ENCODE measurements around the gene FGGY.
"Not testable (repeated sequence)": the region's sequence is repeated elsewhere in the genome, so short reads cannot be mapped to it uniquely, and the experiment has no call there.

The FGGY gene

DNA sequence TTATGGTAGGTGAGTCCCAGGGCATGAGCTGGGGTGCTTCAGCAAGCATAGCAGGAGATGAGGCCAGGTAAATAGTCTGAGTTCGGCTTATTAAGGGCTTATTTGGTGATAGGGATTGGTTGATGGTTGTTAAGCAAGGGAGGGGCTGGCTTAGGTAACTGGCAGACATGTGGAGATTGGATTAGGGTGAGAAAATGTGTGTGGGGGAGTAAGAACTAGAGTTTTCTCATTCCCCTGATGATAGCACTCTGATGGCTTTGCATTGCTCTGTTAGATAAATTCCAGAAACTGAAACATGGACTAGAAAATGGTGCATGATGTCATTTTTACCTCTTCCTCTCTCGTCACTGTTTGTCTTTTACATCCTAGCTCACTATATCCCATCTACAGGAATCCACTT, 53.6 kb downstream of the FGGY start:
- DNase-seq (ENCODE audit: low spot score) = no peak

DNA sequence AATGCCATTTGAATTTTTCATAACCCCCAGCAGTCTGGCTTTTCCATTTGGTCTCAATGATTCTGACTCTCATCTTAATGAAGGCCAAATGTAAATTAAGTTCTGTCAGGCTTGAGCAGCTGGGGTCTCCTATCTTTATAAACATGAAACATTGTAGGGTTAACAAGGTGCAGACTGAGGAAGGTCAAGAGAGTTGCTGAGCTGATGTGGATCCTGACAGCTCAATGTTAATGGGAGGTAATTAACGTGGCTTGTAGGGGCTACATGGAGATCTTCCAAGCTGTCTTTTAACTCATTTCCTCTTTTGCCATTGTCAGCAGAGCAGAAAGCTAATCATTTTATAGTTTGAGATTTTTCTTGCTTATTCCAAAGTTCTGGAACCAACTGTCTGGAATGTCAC, 55.2 kb downstream of the FGGY start:
- no peak for DNase-seq (ENCODE audit: low spot score)

DNA sequence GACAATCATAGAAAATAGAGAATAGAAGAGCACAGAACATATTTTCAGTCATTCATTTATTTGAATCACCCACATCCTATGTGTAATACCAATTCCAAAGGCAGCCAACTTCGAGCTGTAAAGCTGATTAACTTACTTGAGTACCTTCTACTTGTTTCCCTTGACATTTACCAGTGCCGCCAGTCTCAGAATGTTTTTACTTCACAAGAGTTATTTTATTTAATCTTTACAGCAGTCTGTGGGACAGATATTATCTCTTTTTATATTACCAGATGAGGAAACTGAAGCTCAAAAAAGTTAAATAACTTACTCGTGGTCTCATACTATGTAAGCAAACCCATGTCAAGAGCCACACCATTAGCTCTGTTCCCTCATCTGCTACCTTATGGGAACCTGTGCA, 56.6 kb downstream of the FGGY start:
- DNase-seq (ENCODE audit: low spot score) = no peak

DNA sequence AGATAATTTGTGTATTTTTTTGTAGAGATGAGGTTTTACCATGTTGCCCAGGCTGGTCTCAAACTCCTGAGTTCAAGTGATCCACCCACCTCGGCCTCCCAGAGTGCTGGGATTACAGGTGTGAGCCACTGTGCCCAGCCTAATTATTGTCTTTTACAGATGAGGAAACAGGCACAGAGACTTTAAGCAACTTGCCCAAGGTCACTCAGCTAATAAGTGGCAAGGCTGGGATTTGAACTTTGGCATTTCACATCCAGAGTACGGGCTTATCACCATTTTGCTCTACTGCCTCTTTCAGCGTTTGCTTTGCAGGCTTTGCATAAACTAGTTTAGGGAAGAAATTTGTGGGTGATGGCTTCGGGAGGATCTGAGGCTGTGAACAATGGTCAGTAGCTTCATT, 57.3 kb downstream of the FGGY start:
- DNase-seq (ENCODE audit: low spot score) = not testable (repeated sequence)

GRCh38 chr1:59354709-59355337, 57.9 kb downstream of the FGGY start:
- no peak for DNase-seq (ENCODE audit: low spot score)

GRCh38 chr1:59355361-59355760, 58.5 kb downstream of the FGGY start:
- DNase-seq (ENCODE audit: low spot score) = no peak

GRCh38 chr1:59356627-59357026, 59.7 kb downstream of the FGGY start:
- no peak for DNase-seq (ENCODE audit: low spot score)

DNA sequence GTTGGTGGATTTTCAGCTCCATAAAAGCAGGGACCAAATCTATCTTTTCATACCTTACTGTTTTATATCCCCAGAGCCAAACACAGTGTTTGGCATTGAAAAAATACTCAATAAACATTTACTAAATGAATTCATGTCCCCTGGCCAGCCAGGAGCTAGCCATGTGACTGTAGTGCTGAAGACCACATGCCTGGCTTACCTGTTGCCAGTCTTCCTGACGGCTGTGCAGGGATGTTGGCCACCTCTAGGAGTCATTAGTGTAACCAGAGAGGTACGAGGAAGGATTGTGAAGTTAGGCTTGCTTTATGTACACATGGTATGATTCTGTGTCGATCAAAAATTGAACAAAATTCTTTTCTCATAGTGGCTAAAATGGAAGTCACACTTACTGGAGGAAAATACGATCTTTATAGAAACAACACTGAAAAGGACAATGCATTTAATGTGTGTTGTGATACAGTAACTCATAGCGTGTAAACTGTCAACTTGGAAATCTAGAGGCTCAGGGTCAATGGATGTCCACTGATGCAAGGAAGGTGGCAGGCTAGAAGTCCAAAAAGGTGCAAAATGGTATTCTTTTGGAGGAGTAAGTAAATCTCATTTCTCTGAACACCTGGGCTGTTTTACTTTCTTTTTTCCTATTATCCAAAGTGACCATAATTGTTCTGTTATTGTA, 60.9 kb downstream of the FGGY start:
- no peak for DNase-seq (ENCODE audit: low spot score)

DNA sequence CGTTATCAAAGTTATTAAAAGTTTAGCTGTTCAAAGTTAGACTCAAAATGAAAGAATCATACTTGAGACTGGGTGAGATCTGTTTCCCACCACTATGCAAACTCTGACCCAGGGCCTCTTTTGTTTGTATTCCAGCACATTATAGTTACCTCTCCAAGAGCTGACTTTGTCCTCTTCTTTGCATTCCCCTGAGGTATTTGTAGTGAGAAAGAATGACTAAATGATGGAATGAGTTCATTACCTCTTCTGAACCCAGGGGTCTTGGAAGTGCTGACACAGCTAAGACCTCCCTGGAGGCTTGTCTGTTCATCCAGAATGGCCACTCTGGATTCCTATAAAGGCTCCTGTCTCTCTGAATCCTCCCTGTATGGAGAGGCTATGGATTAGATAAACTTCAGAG, 62.4 kb downstream of the FGGY start:
- no peak for DNase-seq (ENCODE audit: low spot score)

DNA sequence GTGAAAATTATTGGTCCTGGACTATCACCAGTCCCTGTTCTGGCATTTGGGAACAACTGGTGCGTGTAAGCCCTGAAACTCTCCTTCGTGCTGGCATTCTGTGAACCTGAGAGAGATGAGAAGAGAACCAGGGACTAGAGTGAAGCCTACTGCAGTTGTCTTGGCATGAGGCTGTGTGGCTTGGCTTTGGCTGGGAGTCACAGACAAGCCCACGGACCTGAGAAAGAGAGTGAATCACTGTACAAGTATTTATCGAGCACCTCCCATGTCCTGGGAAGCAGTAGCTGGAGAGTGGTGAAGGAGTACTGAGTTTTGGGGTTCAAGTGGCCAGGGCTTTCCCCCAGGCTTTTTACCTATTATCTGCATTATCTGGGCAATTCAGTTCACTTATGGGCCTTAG, 63.3 kb downstream of the FGGY start:
- DNase-seq (ENCODE audit: low spot score) = no peak

DNA sequence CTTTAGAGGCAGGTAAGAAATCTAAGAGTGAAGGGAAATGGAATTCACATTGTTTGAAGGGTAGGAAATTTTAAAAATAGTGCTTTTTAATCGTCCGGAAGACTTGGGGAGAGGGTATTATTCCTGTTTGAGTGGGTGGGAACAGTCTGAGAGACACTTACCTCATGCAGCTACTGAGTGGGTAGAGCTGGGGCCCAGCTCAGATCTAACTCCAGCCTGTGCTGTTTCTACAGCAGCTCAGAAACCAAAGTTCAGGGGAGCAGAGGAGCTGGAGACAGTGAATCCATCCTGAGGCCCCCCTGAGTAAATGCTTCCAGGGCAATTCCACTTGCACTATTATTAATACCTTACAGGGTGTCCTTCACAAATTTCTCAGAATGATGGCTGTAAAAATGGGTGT, 63.8 kb downstream of the FGGY start:
- DNase-seq (ENCODE audit: low spot score) = no peak

DNA sequence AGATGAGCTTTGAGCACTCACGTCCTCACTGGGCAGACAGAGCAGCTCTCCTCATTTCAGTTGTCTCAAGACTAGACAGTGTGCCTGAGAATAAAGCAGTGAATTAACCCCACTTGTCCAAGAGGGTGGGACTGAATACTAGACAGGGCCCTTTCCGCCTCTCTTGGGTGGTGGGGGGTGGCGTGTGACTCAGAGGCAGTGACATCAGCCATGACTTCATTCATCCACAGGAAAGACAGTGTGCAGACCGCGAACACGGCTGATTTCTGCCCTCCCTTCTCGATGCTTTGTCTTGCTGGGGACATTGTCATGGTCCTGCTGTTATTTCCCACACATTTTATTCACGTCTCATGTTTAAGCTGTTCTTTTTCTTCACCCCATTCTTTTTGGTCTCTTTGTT, 64.9 kb downstream of the FGGY start:
- no peak for DNase-seq (ENCODE audit: low spot score)

GRCh38 chr1:59364037-59364436, 67.1 kb downstream of the FGGY start:
- DNase-seq (ENCODE audit: low spot score) = no peak

DNA sequence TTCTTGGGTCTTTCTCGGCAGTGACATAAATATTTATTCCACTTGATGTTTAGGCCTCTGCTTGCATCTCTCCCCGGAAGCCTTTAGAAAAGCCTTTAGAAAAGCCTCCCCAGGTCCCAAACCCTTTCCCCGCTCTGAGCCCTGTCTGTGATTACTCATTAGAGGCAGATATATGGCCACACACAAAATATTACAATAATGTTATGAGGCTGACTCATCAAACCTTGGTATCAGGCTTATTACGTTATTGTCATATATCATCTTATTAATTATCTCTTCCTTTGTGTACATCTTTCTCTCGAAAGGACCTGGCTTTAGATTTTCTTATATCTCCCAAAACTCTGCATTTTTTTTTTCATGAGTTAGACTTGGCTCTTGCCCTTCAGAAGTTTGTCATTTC, 69.5 kb downstream of the FGGY start:
- no peak for DNase-seq (ENCODE audit: low spot score)

DNA sequence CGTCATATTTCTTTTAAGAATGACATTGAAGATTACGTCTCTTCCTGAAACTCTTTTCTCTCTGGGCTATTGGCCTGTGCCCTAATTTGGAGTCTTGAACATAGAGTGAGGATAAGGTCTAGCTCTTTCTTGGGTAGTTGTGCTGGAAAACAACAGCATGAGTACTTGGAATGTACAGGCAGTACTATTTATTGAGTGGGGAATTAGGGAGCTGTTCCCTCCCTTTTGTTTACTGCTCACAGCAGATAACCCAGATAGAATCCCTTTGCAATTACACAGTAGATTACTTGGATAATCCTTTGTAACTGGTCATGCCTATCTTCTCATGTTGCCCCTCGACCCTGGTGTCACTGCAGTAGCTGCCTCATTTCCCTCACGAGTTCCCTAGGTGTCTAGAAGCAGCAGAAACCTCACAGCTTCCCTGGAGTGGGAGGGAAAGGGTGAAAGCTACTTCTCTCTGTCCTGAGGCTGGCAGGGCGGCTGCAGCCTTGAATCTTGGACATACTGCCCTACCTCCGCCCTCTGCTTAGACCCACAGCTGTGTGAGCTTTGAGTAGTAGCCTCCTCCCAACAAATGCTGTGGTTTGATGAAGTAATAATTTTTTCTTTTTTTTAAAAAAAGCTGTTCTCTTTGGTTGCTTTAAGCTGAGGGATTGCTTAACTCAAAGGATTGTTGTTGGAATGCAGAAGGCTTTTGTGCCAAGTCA, 70.6 kb downstream of the FGGY start:
- DNase-seq (ENCODE audit: low spot score) = no peak

DNA sequence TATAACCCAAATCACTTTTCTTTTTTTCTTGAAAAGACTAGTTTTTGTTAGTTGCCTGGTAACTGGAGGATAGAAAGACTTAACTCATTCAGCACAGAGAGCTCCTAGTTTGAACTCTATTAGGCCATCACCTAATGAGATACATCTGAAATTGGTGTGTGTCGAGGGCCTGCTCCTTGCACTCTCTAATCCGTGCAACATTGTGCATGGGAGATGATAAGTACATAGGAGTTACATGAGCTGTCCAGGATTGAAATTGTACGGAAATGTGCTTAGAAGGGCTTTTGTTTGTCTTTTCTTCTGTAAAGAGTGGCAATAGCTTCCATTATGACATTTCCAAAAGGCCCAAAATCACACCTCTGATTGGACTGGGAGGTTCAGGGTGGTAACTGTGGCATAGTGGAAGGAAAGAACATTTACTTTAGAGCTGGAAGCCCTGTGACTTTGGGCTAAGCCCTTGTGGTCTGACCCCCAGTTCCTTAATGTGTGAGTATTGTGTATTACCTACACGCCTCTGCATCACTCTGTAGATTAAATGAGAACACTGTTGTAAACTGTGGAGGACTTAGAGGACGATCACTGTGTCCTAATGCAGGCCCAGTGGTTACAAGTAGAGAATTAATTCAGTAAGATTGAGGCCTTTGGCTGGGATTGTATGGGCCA, 71.2 kb downstream of the FGGY start:
- no peak for DNase-seq (ENCODE audit: low spot score)

DNA sequence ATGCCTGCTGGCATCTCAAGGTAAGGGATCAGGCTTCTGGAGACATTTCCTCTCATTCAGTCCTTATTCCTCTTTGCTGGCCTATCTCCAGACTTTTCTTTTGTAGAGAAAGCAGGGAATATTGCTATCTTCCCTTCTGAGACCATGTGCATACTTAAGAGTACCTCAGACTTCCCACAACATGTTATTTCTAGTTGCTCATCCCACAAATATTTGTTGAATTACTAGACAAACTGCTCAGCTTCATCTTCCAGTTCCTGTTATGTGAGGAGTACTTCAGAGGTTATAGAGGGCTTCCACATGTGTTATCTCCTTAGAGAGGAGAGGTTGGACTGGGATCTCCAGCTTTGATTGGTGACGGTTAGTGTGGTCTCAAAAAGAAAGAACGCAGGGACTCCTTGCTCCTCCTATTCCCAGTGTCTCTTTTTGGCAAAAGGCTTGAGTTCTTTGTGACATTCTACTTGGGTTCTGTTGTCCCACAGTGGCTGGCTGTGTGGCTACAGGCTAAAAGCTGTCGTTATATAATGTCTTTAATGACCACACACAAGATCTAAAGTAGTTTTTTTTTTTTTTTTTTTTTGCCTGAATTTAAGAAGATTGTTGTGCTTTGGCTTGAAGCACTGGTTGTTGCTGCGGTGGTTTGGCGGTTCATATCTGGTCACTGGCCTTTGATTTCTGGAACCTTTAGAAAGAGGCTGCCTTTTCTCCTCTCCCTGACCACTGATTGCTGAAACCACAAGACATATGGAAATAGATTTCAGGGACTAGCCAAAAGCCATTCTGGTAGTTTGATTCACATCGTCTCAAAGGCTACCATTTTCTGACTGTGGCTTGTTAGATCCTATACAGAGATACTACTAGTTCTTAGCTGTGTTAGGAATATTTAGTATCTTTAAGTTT, 78.7 kb downstream of the FGGY start:
- DNase-seq (ENCODE audit: low spot score) = no peak

GRCh38 chr1:59377350-59377904, 80.5 kb downstream of the FGGY start:
- DNase-seq (ENCODE audit: low spot score) = no peak

DNA sequence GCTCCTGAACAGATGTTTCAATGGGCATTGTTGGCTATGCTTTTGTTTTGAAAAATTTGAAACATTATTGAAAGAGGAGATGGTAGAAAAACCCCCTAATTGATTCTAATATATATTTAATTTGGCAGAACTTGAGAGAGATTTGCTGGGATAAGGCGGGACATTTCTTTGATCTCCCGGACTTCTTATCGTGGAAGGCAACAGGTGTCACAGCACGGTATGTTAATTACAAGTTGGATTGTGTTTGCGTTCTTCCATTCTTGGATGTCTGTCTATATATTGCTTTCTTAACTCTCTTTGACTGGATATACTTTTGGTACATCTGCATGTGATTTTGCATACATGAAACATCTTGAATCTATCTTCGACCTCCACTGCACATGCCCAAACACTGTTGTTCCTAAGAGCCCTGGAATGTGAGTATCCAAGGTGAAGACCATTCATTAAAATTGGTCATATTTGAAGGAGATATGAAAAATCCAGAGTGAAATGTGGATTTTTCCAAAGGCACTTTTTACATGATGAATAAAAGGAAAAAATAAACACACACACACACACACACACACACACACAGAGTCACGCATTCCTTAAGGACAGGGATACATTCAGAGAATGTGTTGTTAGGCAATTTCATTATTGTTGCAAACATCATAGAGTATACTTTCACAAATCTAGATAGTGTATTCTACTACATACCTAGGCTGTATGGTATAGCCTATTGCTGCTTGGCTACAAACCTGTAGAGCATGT, 81.9 kb downstream of the FGGY start:
- no peak for DNase-seq (ENCODE audit: low spot score)

DNA sequence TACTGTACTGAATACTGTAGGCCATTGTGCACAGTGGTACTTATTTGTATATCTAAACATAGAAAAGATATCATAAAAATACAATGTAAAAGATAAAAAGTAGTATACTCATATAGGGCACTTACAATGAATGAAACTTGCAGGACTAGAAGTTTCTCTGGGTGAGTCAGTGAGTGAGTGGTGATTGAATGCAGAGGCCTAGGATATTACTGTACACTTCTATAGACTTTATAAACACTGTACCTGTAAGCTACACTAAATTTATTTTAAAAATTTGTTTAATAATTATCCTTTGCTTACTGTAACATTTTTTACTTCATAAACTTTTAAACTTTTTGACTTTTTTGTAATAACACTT, 82.5 kb downstream of the FGGY start:
- DNase-seq (ENCODE audit: low spot score) = no peak

GRCh38 chr1:59383963-59384362, 87.1 kb downstream of the FGGY start:
- no peak for DNase-seq (ENCODE audit: low spot score)

Data from activated CD4-positive, alpha-beta T cell treated with anti-CD3 and anti-CD28 coated beads, Interleukin-2, Interleukin-4, amounts not matched to agents 100 ng/mL and 50 ng/mL, durations not matched to agents 16 hours and 8 hours (primary cell).